ENCODE results near the gene LRTM2. TPM values are rescaled to one million over a fixed set of nuclear protein-coding genes. Genes with fewer than 3 reads are reported as not detected.

Gene LRTM2
- total RNA-seq, 1 experiment from 2014 or later: not detected

GRCh38 chr12:1882850-1883470, 62.6 kb downstream of the LRTM2 start:
- DNase-seq (ENCODE audit: low read depth): no peak

DNA sequence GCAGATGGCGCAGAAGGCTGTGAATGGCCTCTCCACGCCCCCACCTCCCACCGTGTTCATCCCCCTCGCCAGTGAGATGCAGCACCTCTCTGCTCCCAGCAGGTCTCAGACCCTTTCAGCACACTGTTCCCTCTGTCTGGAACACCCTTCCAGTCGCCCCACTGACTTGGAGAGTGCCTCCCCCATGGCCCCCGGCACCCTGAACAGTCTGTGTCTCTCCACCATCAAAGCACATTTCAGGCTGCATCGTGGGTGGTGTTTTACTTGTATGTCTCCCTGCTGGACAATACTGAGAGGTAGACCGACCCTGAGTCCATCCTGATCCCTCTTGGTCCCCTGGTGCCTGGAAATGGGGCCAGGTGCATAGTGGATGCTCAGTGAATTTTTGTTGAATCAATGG, 63.1 kb downstream of the LRTM2 start:
- DNase-seq (ENCODE audit: low read depth): no peak

GRCh38 chr12:1884651-1885050, 64.3 kb downstream of the LRTM2 start:
- no peak for DNase-seq (ENCODE audit: low read depth)

- DNase-seq (ENCODE audit: low read depth): no peak
Measured at GRCh38 chr12:1885082-1885596, 64.8 kb downstream of the LRTM2 start.

GRCh38 chr12:1885599-1886245, 65.4 kb downstream of the LRTM2 start:
- DNase-seq (ENCODE audit: low read depth): no peak

Other genes starting within 250 kb of the LRTM2 start
- gene FBXL14, start 226.0 kb upstream of the LRTM2 start, total RNA-seq (2014; rRNA removed; shearing (Covaris generic)): 24.8 and 30.2 TPM in 2 replicates
- gene WNT5B, start 191.3 kb upstream of the LRTM2 start, total RNA-seq (2014; rRNA removed; shearing (Covaris generic)): 29.2 and 31.4 TPM in 2 replicates
- gene ADIPOR2, start 129.5 kb upstream of the LRTM2 start, total RNA-seq (2014; rRNA removed; shearing (Covaris generic)): 34.5 and 42.7 TPM in 2 replicates
- gene CACNA2D4, start 98.1 kb downstream of the LRTM2 start, total RNA-seq (2014; rRNA removed; shearing (Covaris generic)): 35.2 and 44.0 TPM in 2 replicates
- gene DCP1B, start 183.9 kb downstream of the LRTM2 start, total RNA-seq (2014; rRNA removed; shearing (Covaris generic)): 13.0 and 15.9 TPM in 2 replicates
- not detected in 2 replicates for gene CACNA1C, start 232.4 kb downstream of the LRTM2 start, total RNA-seq (2014; rRNA removed; shearing (Covaris generic))